H1 (cell line): Measurements from ENCODE around the gene ATF7IP2. TPM values are rescaled to one million over a fixed set of nuclear protein-coding genes. Genes with fewer than 3 reads are reported as not detected.

ENCODE experiments used
- CTCF ChIA-PET: fragments of 300-600 bp; sonication (Branson Sonifier 250); formaldehyde crosslinking; loops from one replicate; lab custom pipeline; 2021; ENCODE audit not compliant: partially characterized antibody; lab: Charles Lee
- POLR2A ChIA-PET: fragments of 300-600 bp; sonication (Branson Sonifier 250); formaldehyde crosslinking; loops from one replicate; lab custom pipeline; 2021; ENCODE audit warnings: inconsistent platforms; ENCODE audit not compliant: partially characterized antibody; lab: Charles Lee
- DNase-seq, 2 experiments: peaks; one replicate each; pipeline versions ENCODE4 v3.0.0 to v3.0.0-alpha.2; 2010 to 2022; ENCODE audit warnings: low spot score in 2 of 2, low read depth in 1 of 2, mixed read lengths in 1 of 2
- FAIRE-seq: peaks from 2 replicates; lab custom pipeline; 2011; peaks lifted over from hg19 to GRCh38; lab: Jason Lieb, UNC
- H2AFZ ChIP-seq: 2 replicates; pipeline ENCODE4 v1.8.1; 2012; ENCODE audit warnings: low read length, inconsistent platforms
- H2AK5ac ChIP-seq: 2 replicates; pipeline ENCODE4 v1.6.1; 2013; ENCODE audit warnings: low read depth, low read length
- H2BK120ac ChIP-seq: replicated peaks from 2 replicates; pipeline ENCODE3; 2013; ENCODE audit warnings: low read depth, low read length, inconsistent platforms
- H2BK12ac ChIP-seq: 2 replicates; pipeline ENCODE4 v1.6.1; 2013; ENCODE audit warnings: low read depth, low read length
- H2BK15ac ChIP-seq: 2 replicates; pipeline ENCODE4 v1.6.1; 2013; ENCODE audit warnings: low read length
- H2BK20ac ChIP-seq: 2 replicates; pipeline ENCODE4 v1.6.1; 2013; ENCODE audit warnings: low read length
- H2BK5ac ChIP-seq: 2 replicates; pipeline ENCODE4 v1.6.1; 2013; ENCODE audit warnings: low read depth, low read length
- H3K14ac ChIP-seq: 2 replicates; pipeline ENCODE4 v1.6.1; 2013; ENCODE audit warnings: inconsistent platforms; ENCODE audit not compliant: insufficient read length
- H3K18ac ChIP-seq: 2 replicates; pipeline ENCODE4 v1.6.1; 2013; ENCODE audit warnings: low read length; ENCODE audit errors: extremely low read depth
- H3K23ac ChIP-seq: 2 replicates; pipeline ENCODE4 v1.6.1; 2013; ENCODE audit warnings: inconsistent platforms; ENCODE audit not compliant: insufficient read length
- H3K23me2 ChIP-seq: 2 replicates; pipeline ENCODE4 v1.6.1; 2013; ENCODE audit warnings: low read depth, low read length
- H3K27ac ChIP-seq: 2 replicates; pipeline ENCODE4 v1.6.1; 2011; ENCODE audit warnings: low read depth, low read length, inconsistent platforms
- H3K27me3 ChIP-seq, 4 experiments: replicated peaks in 1 of 4; 1 replicate in 1 of 4; 2 replicates in 3 of 4; pipeline versions ENCODE4 v1.6.1 to v1.8.1; 2011 to 2013; ENCODE audit warnings: low read length in 3 of 4, mild to moderate bottlenecking in 3 of 4, inconsistent platforms in 2 of 4, mixed read lengths in 2 of 4, moderate library complexity in 1 of 4; ENCODE audit not compliant: control insufficient read depth in 3 of 4, insufficient read depth in 3 of 4; ENCODE audit errors: extremely low read depth in 1 of 4
- H3K36me3 ChIP-seq, 4 experiments: 2 replicates each; pipeline versions ENCODE4 v1.6.1 to v1.8.1; 2011 to 2013; ENCODE audit warnings: mild to moderate bottlenecking in 4 of 4, low read length in 3 of 4, moderate library complexity in 2 of 4, control low read depth in 1 of 4, inconsistent platforms in 1 of 4; ENCODE audit not compliant: insufficient read depth in 4 of 4, control insufficient read depth in 2 of 4
- H3K4ac ChIP-seq: replicated peaks from 2 replicates; pipeline ENCODE3; 2013; ENCODE audit warnings: low read length, low read depth, mixed read lengths, inconsistent platforms; ENCODE audit not compliant: insufficient read length
- H3K4me1 ChIP-seq, 4 experiments: replicated peaks in 1 of 4; 1 replicate in 1 of 4; 2 replicates in 3 of 4; pipeline versions ENCODE4 v1.6.1 to v1.8.1; 2011 to 2013; ENCODE audit warnings: low read length in 3 of 4, inconsistent platforms in 2 of 4, mixed read lengths in 1 of 4; ENCODE audit not compliant: insufficient read depth in 4 of 4, control insufficient read depth in 3 of 4
- H3K4me2 ChIP-seq, 2 experiments: 2 replicates each; pipeline versions ENCODE4 v1.6.1 to v1.8.1; 2011 to 2013; ENCODE audit warnings: low read depth in 2 of 2, low read length in 2 of 2, control low read depth in 1 of 2, inconsistent platforms in 1 of 2, mild to moderate bottlenecking in 1 of 2; ENCODE audit not compliant: insufficient read depth in 1 of 2
- H3K4me3 ChIP-seq, 4 experiments: fragments of 200-600, 300-600 bp in 1 of 4; sonication (generic), shearing (Covaris generic), sonication (Bioruptor Twin) in 1 of 4; 2 replicates each; pipeline versions ENCODE4 v1.5.1 to v1.8.1; 2011 to 2016; ENCODE audit warnings: low read length in 4 of 4, low read depth in 3 of 4, control low read depth in 2 of 4, inconsistent platforms in 2 of 4, mild to moderate bottlenecking in 2 of 4, mixed read lengths in 1 of 4, moderate library complexity in 1 of 4; ENCODE audit not compliant: insufficient read depth in 2 of 4; ENCODE audit errors: extremely low read depth in 1 of 4
- H3K56ac ChIP-seq: replicated peaks from 2 replicates; pipeline ENCODE3; 2013; ENCODE audit warnings: low read depth, mild to moderate bottlenecking, mixed read lengths, low read length, inconsistent platforms; ENCODE audit not compliant: insufficient read length
- H3K79me1 ChIP-seq: 2 replicates; pipeline ENCODE4 v1.6.1; 2013; ENCODE audit warnings: low read depth, low read length, control low read depth
- H3K79me2 ChIP-seq, 2 experiments: 2 replicates each; pipeline versions ENCODE4 v1.6.1 to v1.8.1; 2012 to 2013; ENCODE audit warnings: low read length in 2 of 2, mild to moderate bottlenecking in 2 of 2, inconsistent platforms in 1 of 2; ENCODE audit not compliant: insufficient read depth in 2 of 2, control insufficient read depth in 1 of 2
- H3K9ac ChIP-seq, 4 experiments: replicated peaks in 1 of 4; 1 replicate in 1 of 4; 2 replicates in 3 of 4; pipeline versions ENCODE4 v1.6.1 to v1.8.1; 2011 to 2013; ENCODE audit warnings: low read depth in 3 of 4, low read length in 3 of 4, control low read depth in 2 of 4, mild to moderate bottlenecking in 2 of 4, moderate library complexity in 2 of 4, inconsistent platforms in 1 of 4; ENCODE audit errors: extremely low read depth in 1 of 4
- H3K9me3 ChIP-seq, 2 experiments: 2 replicates each; pipeline versions ENCODE4 v1.6.1 to v1.8.1; 2012 to 2013; ENCODE audit warnings: mild to moderate bottlenecking in 2 of 2, moderate library complexity in 2 of 2, control low read depth in 1 of 2, inconsistent platforms in 1 of 2, low read depth in 1 of 2, low read length in 1 of 2, mixed read lengths in 1 of 2; ENCODE audit not compliant: insufficient read depth in 2 of 2
- H4K20me1 ChIP-seq, 2 experiments: replicated peaks in 1 of 2; 2 replicates each; pipeline versions ENCODE3 to v1.8.1; 2011 to 2013; ENCODE audit warnings: inconsistent platforms in 2 of 2, low read length in 2 of 2, mild to moderate bottlenecking in 1 of 2; ENCODE audit not compliant: insufficient read depth in 2 of 2, control insufficient read depth in 1 of 2
- H4K5ac ChIP-seq: 2 replicates; pipeline ENCODE4 v1.6.1; 2013; ENCODE audit warnings: low read length, low read depth, mixed read lengths, inconsistent platforms; ENCODE audit not compliant: insufficient read length
- H4K8ac ChIP-seq: 2 replicates; pipeline ENCODE4 v1.8.0; 2013; ENCODE audit warnings: mild to moderate bottlenecking, moderate library complexity, low read length, inconsistent platforms; ENCODE audit not compliant: insufficient read depth; ENCODE audit errors: extremely low read depth
- H4K91ac ChIP-seq: replicated peaks from 2 replicates; pipeline ENCODE3; 2013; ENCODE audit warnings: low read length, mixed read lengths, inconsistent platforms; ENCODE audit not compliant: insufficient read length
- CEBPB ChIP-seq: IDR thresholded peaks from 2 replicates; pipeline ENCODE4 v1.6.1; 2012; ENCODE audit warnings: low read depth, low read length
- EZH2 ChIP-seq: fragments of 200-600 bp; sonication (generic); IDR thresholded peaks from 2 replicates; pipeline ENCODE4 v1.7.1; 2012; ENCODE audit warnings: low read depth, mild to moderate bottlenecking, moderate library complexity, low read length, inconsistent platforms; ENCODE audit not compliant: severe bottlenecking
- GTF2F1 ChIP-seq: IDR thresholded peaks from 2 replicates; pipeline ENCODE4 v1.6.1; 2012; ENCODE audit warnings: low read depth, low read length, improper control_type of control experiment, borderline replicate concordance
- POLR2A ChIP-seq, 2 experiments: IDR thresholded peaks; 1 replicate in 1 of 2; 2 replicates in 1 of 2; pipeline ENCODE4 v1.6.1; 2011; ENCODE audit warnings: low read depth in 2 of 2, low read length in 2 of 2, mild to moderate bottlenecking in 2 of 2; ENCODE audit errors: control extremely low read depth in 1 of 2
- RFX5 ChIP-seq: IDR thresholded peaks from 2 replicates; pipeline ENCODE4 v1.6.1; 2011; ENCODE audit warnings: low read depth, low read length, improper control_type of control experiment, borderline replicate concordance
- SIN3A ChIP-seq, 2 experiments: IDR thresholded peaks in 1 of 2; conservative IDR thresholded peaks in 1 of 2; 2 replicates each; pipeline ENCODE4 v1.6.1; 2011 to 2012; ENCODE audit warnings: low read length in 2 of 2, improper control_type of control experiment in 1 of 2, low read depth in 1 of 2, mild to moderate bottlenecking in 1 of 2
- SIX5 ChIP-seq: IDR thresholded peaks from 2 replicates; pipeline ENCODE4 v1.6.1; 2011; ENCODE audit warnings: mild to moderate bottlenecking, low read depth, low read length
- SP1 ChIP-seq: IDR thresholded peaks from 2 replicates; pipeline ENCODE4 v1.6.1; 2011; ENCODE audit warnings: low read depth, low read length
- SP2 ChIP-seq: IDR thresholded peaks from 2 replicates; pipeline ENCODE4 v1.6.1; 2012; ENCODE audit warnings: mild to moderate bottlenecking, low read length, inconsistent platforms
- WGBS, 2 experiments: shearing (Covaris generic) in 1 of 2; methylation state at CpG; one replicate each; pipeline versions ENCODE4 v1.1.6 to v1.1.7; 2013 to 2015; ENCODE audit warnings: low lambda C conversion rate in 2 of 2, mixed read lengths in 2 of 2, inconsistent platforms in 1 of 2, low coverage in 1 of 2, missing lambda C conversion rate in 1 of 2; ENCODE audit not compliant: insufficient replicate concordance in 2 of 2, insufficient coverage in 1 of 2, insufficient read length in 1 of 2; ENCODE audit errors: extremely low coverage in 1 of 2, missing lambda C conversion rate in 1 of 2; 5-methylcytosine and 5-hydroxymethylcytosine counted together
- polyA plus RNA-seq, 7 experiments: library from polyadenylated mRNA; depleted of rRNA in 3 of 7; stranded (reverse) in 5 of 7; unstranded in 2 of 7; fragments of >200 nt in 5 of 7; fragments of 200-250 nt in 2 of 7; gene quantifications; 1 replicate in 5 of 7; 2 replicates in 1 of 7; 4 replicates in 1 of 7; pipeline versions ENCODE4 v1.2.1 to v1.2.3, GENCODE V29; 2011 to 2013; ENCODE audit warnings: missing spikeins in 2 of 7, mixed read lengths in 2 of 7
- total RNA-seq: library from RNA; stranded (reverse); fragmentation: NEBNext Ultra II Directional; extraction: Animal tissue kit (Norgen Biotek cat#: 25700); gene quantifications from 2 replicates; pipeline ENCODE4 v1.2.1, GENCODE V29; 2021
- TF ChIP-seq, protein P1 (sequence below): IDR thresholded peaks from 2 replicates; pipeline ENCODE4 v1.6.1; 2011; ENCODE audit warnings: low read length, improper control_type of control experiment
- TF ChIP-seq, protein P2 (sequence below): IDR thresholded peaks from 2 replicates; pipeline ENCODE4 v1.6.1; 2011; ENCODE audit warnings: low read depth, mild to moderate bottlenecking, low read length; ENCODE audit not compliant: insufficient read depth

The ATF7IP2 gene
- total and polyA plus RNA-seq, 2 of the 8 experiments (the other 6 are each of a cell fraction or from before 2014, with no cell fraction given): 28.7 to 32.8 TPM

DNA sequence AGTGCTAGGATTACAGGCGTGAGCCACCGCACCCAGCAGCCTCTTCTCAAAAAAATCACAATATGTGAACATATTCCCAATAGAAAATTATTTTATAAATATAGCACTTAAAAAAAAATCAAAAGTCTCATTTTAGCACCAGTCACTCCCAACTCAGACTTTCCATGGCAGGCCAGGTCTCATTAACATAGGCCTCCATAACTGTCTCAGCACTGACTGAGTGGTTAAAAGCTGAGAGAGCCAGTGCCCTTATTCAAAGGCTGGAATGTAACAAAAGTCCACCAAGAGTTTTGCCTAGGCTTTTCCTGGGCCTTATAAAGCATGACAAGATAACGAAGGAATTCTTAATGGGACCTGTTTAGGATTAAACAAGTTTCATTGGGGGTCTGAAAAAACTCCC lies 114.7 kb downstream of the ATF7IP2 start:
- no peak for DNase-seq

More for the DNA sequence above, 114.7 kb downstream of the ATF7IP2 start:
- Histone ChIP-seq H3K4me1 (peaks cover 0 to 15% (median 5%) of the 10 kb centered on the region in 4 experiments; a peak in 5 of 7 replicates), H3K9ac (no peak overlapping the region), H3K56ac (no peak overlapping the region), H3K79me1 (no peaks in the 10 kb centered on the region), H3K18ac (no peak overlapping the region; the same call in 1 of the 2 replicates)
- TF ChIP-seq SP2: no peak
- TF ChIP-seq POLR2A (IDR thresholded peaks at IDR 0.05; ENCODE audit: control extremely low read depth in 1 of 2, low read depth in 2 of 2, low read length in 2 of 2): no peak
- TF ChIP-seq GTF2F1: no peak
- no peak for TF ChIP-seq RFX5
- no peak for TF ChIP-seq CEBPB
- no peak for TF ChIP-seq SIN3A (conservative IDR thresholded peaks at IDR 0.05 in 1 of 2, IDR thresholded peaks at IDR 0.05 in 1 of 2; ENCODE audit: low read depth in 1 of 2, low read length in 2 of 2)
- no peak for TF ChIP-seq SIX5
- TF ChIP-seq, protein P1, sequence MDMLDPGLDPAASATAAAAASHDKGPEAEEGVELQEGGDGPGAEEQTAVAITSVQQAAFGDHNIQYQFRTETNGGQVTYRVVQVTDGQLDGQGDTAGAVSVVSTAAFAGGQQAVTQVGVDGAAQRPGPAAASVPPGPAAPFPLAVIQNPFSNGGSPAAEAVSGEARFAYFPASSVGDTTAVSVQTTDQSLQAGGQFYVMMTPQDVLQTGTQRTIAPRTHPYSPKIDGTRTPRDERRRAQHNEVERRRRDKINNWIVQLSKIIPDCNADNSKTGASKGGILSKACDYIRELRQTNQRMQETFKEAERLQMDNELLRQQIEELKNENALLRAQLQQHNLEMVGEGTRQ: no peak
- TF ChIP-seq EZH2: no peak
- TF ChIP-seq, protein P2, sequence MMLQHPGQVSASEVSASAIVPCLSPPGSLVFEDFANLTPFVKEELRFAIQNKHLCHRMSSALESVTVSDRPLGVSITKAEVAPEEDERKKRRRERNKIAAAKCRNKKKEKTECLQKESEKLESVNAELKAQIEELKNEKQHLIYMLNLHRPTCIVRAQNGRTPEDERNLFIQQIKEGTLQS: no peak
- no peak for TF ChIP-seq SP1
- TF ChIP-seq, all 59 proteins: peak for 0
- Histone ChIP-seq H4K5ac (no peak overlapping the region), H3K9me3 (peaks cover 0 to 6% of the 10 kb centered on the region in 2 experiments; a peak in 2 of 4 replicates), H3K4me3 (no peak overlapping the region), H3K27ac (no peak overlapping the region), H3K4ac (no peak overlapping the region), H3K36me3 (no peaks in the 10 kb centered on the region), H2BK15ac (no peak overlapping the region), H3K14ac (no peak overlapping the region), H2BK120ac (no peak overlapping the region), H2BK20ac (no peak overlapping the region), H2AK5ac (no peak overlapping the region), H3K23ac (no peak overlapping the region), H2AFZ (no peak overlapping the region), H2BK5ac (no peak overlapping the region), H4K20me1 (no peaks in the 10 kb centered on the region), H3K79me2 (no peaks in the 10 kb centered on the region), H3K23me2 (no peaks in the 10 kb centered on the region), H3K27me3 (no peaks in the 10 kb centered on the region), H4K8ac (no peak overlapping the region), H2BK12ac (no peak overlapping the region), H4K91ac (no peak overlapping the region), H3K4me2 (no peak overlapping the region)
- ChIA-PET POLR2A (no interaction called here), CTCF (interaction anchor here (0.7 kb wide), 1 partner anchor 76 kb away, joined by 3 read pairs; no protein-coding TSS in a partner anchor)
- FAIRE-seq: no peak
- WGBS, 2 experiments: 93% methylated on average over 3 of the region's 3 CpGs; no CpG with 5 or more reads in 1 of the 2 experiments
